HL-60 (cell line): ENCODE measurements around the gene GRB10.
"Not testable (repeated sequence)": the region's sequence is repeated elsewhere in the genome, so short reads cannot be mapped to it uniquely, and the experiment has no call there.

Experiments used
- DNase-seq, 2 experiments: peaks; one replicate each; pipeline ENCODE4 v3.0.0-alpha.2; 2010 to 2020; ENCODE audit warnings: low read depth in 1 of 2, low spot score in 1 of 2
- H3K27ac ChIP-seq: fragments of 250-450 bp; sonication (Bioruptor Pico); replicated peaks from 2 replicates; pipeline ENCODE4 v1.5.1; 2020; ENCODE audit warnings: mild to moderate bottlenecking, moderate library complexity
- H3K27me3 ChIP-seq: fragments of 250-450 bp; sonication (Bioruptor Pico); 2 replicates; pipeline ENCODE4 v1.5.1; 2021; ENCODE audit warnings: mild to moderate bottlenecking, moderate library complexity; ENCODE audit not compliant: insufficient read depth, poor library complexity, severe bottlenecking
- H3K4me3 ChIP-seq: replicated peaks from 2 replicates; pipeline ENCODE4 v1.5.1; 2011; ENCODE audit warnings: mild to moderate bottlenecking, control low read depth, low read length; ENCODE audit not compliant: insufficient read depth
- GABPA ChIP-seq: IDR thresholded peaks from 2 replicates; pipeline ENCODE4 v1.6.1; 2012; ENCODE audit warnings: low read depth
- POLR2AphosphoS5 ChIP-seq: IDR thresholded peaks from 2 replicates; pipeline ENCODE4 v1.6.1; 2012; ENCODE audit warnings: low read depth
- REST ChIP-seq: IDR thresholded peaks from 2 replicates; pipeline ENCODE4 v1.6.1; 2012; ENCODE audit warnings: low read depth; ENCODE audit not compliant: insufficient replicate concordance
- SPI1 ChIP-seq: IDR thresholded peaks from 2 replicates; pipeline ENCODE4 v1.6.1; 2012; ENCODE audit warnings: low read depth, mild to moderate bottlenecking, borderline replicate concordance
- TF ChIP-seq, protein P1 (sequence below): IDR thresholded peaks from one replicate; pipeline ENCODE4 v1.5.1; 2011; ENCODE audit warnings: low read length, control low read depth, inconsistent platforms; ENCODE audit not compliant: insufficient read depth

GRB10 gene

GRCh38 chr7:50739744-50740435 lies 42.8 kb downstream of the GRB10 start:
- H3K27ac ChIP-seq = no peak overlapping the region
- TF ChIP-seq SPI1 = no peak
- no peak for TF ChIP-seq POLR2AphosphoS5
- TF ChIP-seq GABPA = no peak
- TF ChIP-seq, protein P1, sequence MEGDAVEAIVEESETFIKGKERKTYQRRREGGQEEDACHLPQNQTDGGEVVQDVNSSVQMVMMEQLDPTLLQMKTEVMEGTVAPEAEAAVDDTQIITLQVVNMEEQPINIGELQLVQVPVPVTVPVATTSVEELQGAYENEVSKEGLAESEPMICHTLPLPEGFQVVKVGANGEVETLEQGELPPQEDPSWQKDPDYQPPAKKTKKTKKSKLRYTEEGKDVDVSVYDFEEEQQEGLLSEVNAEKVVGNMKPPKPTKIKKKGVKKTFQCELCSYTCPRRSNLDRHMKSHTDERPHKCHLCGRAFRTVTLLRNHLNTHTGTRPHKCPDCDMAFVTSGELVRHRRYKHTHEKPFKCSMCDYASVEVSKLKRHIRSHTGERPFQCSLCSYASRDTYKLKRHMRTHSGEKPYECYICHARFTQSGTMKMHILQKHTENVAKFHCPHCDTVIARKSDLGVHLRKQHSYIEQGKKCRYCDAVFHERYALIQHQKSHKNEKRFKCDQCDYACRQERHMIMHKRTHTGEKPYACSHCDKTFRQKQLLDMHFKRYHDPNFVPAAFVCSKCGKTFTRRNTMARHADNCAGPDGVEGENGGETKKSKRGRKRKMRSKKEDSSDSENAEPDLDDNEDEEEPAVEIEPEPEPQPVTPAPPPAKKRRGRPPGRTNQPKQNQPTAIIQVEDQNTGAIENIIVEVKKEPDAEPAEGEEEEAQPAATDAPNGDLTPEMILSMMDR = no peak
- no peak for TF ChIP-seq REST
- H3K4me3 ChIP-seq = no peak overlapping the region
- H3K27me3 ChIP-seq = no peaks in the 10 kb centered on the region
- DNase-seq = peak in 1 of 2 experiments; percentile 31

DNA sequence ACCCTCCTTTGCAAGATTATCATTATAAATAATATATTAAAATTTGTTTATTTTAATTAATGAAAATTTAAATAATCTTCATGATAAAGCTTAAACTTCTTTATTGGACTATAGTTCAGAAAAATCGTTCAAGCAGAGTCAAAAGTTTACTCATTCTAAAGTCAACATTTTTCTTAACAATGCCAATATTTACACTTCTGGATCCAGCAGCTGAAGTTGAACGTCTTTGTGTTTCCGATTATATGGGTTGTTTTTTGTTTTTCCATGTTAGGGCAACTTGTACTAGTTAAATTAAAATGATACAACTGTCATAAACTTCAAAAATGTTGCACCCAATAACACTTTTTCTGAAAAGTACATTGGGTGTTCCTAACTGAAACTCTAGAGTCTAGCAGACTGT lies 43.8 kb downstream of the GRB10 start:
- DNase-seq = no peak
- TF ChIP-seq POLR2AphosphoS5 = no peak
- TF ChIP-seq, protein P1 = no peak
- no peak for TF ChIP-seq SPI1
- no peak for TF ChIP-seq GABPA
- Histone ChIP-seq H3K4me3 (no peak overlapping the region), H3K27me3 (no peaks in the 10 kb centered on the region), H3K27ac (no peak overlapping the region)

GRCh38 chr7:50735836-50736235 lies 46.9 kb downstream of the GRB10 start:
- not testable (repeated sequence) for H3K4me3 ChIP-seq, H3K27ac ChIP-seq, H3K27me3 ChIP-seq, DNase-seq

GRCh38 chr7:50735333-50735732 lies 47.4 kb downstream of the GRB10 start:
- no peak overlapping the region for H3K4me3 ChIP-seq
- TF ChIP-seq, protein P1 = no peak
- no peak for TF ChIP-seq REST
- TF ChIP-seq POLR2AphosphoS5 = no peak
- TF ChIP-seq GABPA = no peak
- TF ChIP-seq SPI1 = no peak
- H3K27me3 ChIP-seq = no peaks in the 10 kb centered on the region
- H3K27ac ChIP-seq = no peak overlapping the region
- DNase-seq = no peak
